Measurements from ENCODE around the gene ANKS1B. TPM values are rescaled to one million over a fixed set of nuclear protein-coding genes. Genes with fewer than 3 reads are reported as not detected.

ANKS1B gene
- total RNA-seq, 5 donors from 2014 or later (not counting 1 experiment from before 2014, with no cell fraction given), result 0.18 to 0.47 (median 0.19) TPM; not detected in 2

GRCh38 chr12:98863167-98863566, 1121.6 kb downstream of the ANKS1B start:
- Histone ChIP-seq H3K27ac (ENCODE audit: low read length) (no peak overlapping the region), H3K36me3 (ENCODE audit: control insufficient read depth in 2 of 2, extremely low read depth in 1 of 2, insufficient read depth in 1 of 2, low read length in 1 of 2) (no peaks in the 10 kb centered on the region), H3K27me3 (replicated peaks in 1 of 2; ENCODE audit: control insufficient read depth in 2 of 2, extremely low read depth in 1 of 2, insufficient read depth in 2 of 2, low read length in 1 of 2) (no peaks in the 10 kb centered on the region), H3K4me1 (ENCODE audit: control insufficient read depth in 1 of 2, extremely low read depth in 1 of 2, insufficient read depth in 2 of 2, low read length in 2 of 2) (no peaks in the 10 kb centered on the region), H3K4me3 (ENCODE audit: control insufficient read depth in 1 of 2, extremely low read depth in 1 of 2, low read length in 1 of 2) (no peak overlapping the region), H3K9me3 (no peaks in the 10 kb centered on the region)
- 32% methylated on average over 2 of the region's 3 CpGs for WGBS (ENCODE audit: insufficient coverage)
- ChIA-PET CTCF (no interaction called here), POLR2A (no interaction called here)
- Mint-ChIP-seq H3K36me3 (no peaks in the 10 kb centered on the region), H3K27me3 (peaks cover 4 to 6% of the 10 kb centered on the region in 2 donors), H3K27ac (no peak overlapping the region), H3K4me1 (no peaks in the 10 kb centered on the region), H3K9me3 (peaks cover 0 to 16% (median 9%) of the 10 kb centered on the region in 3 donors), H3K4me3 (no peak overlapping the region)
- DNase-seq, result no peak
- no peak for ATAC-seq (replicated peaks in 1 of 4)

DNA sequence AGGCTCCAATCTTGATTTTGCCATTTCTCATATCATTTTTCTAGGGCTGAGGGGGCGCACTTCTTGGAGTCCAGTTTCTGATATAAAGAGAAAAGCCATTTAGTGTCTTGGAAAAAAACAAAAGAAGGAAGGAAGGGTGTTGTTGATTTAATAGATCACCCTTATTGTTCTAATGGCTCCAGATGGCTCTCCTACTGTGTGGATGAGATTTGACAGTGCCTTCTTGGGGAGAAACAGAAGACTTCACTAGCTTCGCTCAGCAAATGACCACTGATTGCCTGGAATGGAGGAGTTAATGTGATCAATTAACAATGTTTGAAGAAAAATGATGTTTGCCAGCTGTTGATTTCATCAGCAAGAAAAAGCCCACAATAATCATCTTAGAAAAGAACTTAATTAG, 1123.5 kb downstream of the ANKS1B start:
- Mint-ChIP-seq H3K9me3 (peaks cover 0 to 11% (median 9%) of the 10 kb centered on the region in 3 donors), H3K4me1 (no peaks in the 10 kb centered on the region), H3K27ac (no peak overlapping the region), H3K27me3 (peaks cover 3 to 4% of the 10 kb centered on the region in 2 donors), H3K4me3 (no peak overlapping the region), H3K36me3 (no peaks in the 10 kb centered on the region)
- Histone ChIP-seq H3K36me3 (ENCODE audit: control insufficient read depth in 2 of 2, extremely low read depth in 1 of 2, insufficient read depth in 1 of 2, low read length in 1 of 2) (no peaks in the 10 kb centered on the region), H3K27ac (ENCODE audit: low read length) (no peak overlapping the region), H3K4me1 (ENCODE audit: control insufficient read depth in 1 of 2, extremely low read depth in 1 of 2, insufficient read depth in 2 of 2, low read length in 2 of 2) (no peaks in the 10 kb centered on the region), H3K27me3 (replicated peaks in 1 of 2; ENCODE audit: control insufficient read depth in 2 of 2, extremely low read depth in 1 of 2, insufficient read depth in 2 of 2, low read length in 1 of 2) (no peaks in the 10 kb centered on the region), H3K4me3 (ENCODE audit: control insufficient read depth in 1 of 2, extremely low read depth in 1 of 2, low read length in 1 of 2) (no peak overlapping the region), H3K9me3 (no peaks in the 10 kb centered on the region)
- no CpG with 5 or more reads among the region's 2 CpGs for WGBS (ENCODE audit: insufficient coverage)
- ChIA-PET CTCF (no interaction called here), POLR2A (no interaction called here)
- DNase-seq (no peak), ATAC-seq (replicated peaks in 1 of 4) (no peak)

DNA sequence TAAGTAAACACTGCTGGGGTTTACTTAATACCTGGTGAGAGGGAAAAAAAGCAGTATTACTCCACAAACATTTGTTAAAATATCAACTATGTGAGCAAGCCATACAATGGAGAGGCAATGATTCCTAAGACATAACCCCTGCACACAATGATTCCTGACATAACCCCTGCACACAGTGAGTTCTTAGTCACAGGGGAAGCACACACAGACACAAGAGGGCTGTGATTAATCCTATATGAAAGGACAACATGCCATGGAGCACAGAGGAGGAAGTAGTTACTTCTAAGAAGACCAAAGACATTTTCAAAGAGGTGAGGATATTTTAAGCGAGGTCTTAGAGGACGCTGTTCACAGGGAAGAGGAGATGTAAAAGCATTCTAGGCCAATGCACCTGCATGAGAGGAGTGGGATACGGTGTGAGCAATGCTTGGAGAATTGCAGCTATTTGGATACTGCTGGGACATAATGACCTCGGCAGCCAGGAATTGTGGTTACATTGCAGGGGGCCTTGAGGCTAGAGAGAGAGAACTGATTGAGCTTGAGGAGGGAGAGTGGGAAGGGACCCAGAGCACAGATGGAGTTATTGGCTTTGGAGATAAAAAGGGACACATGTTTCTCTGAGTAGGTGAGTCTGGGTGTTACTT, 1127.7 kb downstream of the ANKS1B start:
- Histone ChIP-seq H3K27ac (ENCODE audit: low read length) (no peak overlapping the region), H3K36me3 (ENCODE audit: control insufficient read depth in 2 of 2, extremely low read depth in 1 of 2, insufficient read depth in 1 of 2, low read length in 1 of 2) (no peaks in the 10 kb centered on the region), H3K4me1 (ENCODE audit: control insufficient read depth in 1 of 2, extremely low read depth in 1 of 2, insufficient read depth in 2 of 2, low read length in 2 of 2) (no peaks in the 10 kb centered on the region), H3K27me3 (replicated peaks in 1 of 2; ENCODE audit: control insufficient read depth in 2 of 2, extremely low read depth in 1 of 2, insufficient read depth in 2 of 2, low read length in 1 of 2) (no peaks in the 10 kb centered on the region), H3K4me3 (ENCODE audit: control insufficient read depth in 1 of 2, extremely low read depth in 1 of 2, low read length in 1 of 2) (no peak overlapping the region), H3K9me3 (no peaks in the 10 kb centered on the region)
- ChIA-PET POLR2A (interaction anchor here in 1 of 2 donors (0.5 kb wide), 1 partner anchor 973 kb away, joined by 3 read pairs; no protein-coding TSS in a partner anchor), CTCF (no interaction called here)
- ATAC-seq (replicated peaks in 1 of 4) (no peak), DNase-seq (no peak)
- Mint-ChIP-seq H3K27me3 (peaks cover 0 to 9% of the 10 kb centered on the region in 2 donors), H3K27ac (no peak overlapping the region), H3K36me3 (no peaks in the 10 kb centered on the region), H3K4me1 (no peaks in the 10 kb centered on the region), H3K4me3 (no peak overlapping the region), H3K9me3 (no peaks in the 10 kb centered on the region)
- 13% methylated on average over 4 of the region's 4 CpGs for WGBS (ENCODE audit: insufficient coverage)

DNA sequence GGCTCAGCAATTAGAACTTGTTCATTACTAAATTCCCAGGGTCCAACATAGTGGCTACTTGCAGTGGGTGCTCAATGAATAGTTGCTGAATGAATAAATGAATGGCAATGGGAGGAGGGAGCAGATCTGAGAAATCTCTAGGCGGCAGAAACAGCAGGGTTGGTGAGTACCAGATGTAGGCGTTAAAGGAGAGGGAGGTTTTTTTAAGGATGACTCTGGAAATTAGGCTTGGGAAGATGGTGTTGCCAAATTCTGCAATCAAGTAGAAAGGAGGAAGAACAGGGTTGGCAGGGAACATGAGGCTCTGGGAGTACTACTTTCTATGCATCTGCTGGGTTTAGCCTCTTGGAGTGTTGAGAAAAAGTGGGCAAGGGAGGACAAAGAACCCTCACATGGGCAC, 1132.6 kb downstream of the ANKS1B start:
- DNase-seq (no peak), ATAC-seq (replicated peaks in 1 of 4) (no peak)
- no peak overlapping the region for H3K4me3 ChIP-seq (ENCODE audit: control insufficient read depth in 1 of 2, extremely low read depth in 1 of 2, low read length in 1 of 2)
- Mint-ChIP-seq H3K9me3 (no peaks in the 10 kb centered on the region), H3K27me3 (peaks cover 14 to 16% of the 10 kb centered on the region in 2 donors), H3K4me1 (no peaks in the 10 kb centered on the region), H3K27ac (no peak overlapping the region), H3K4me3 (no peak overlapping the region), H3K36me3 (no peaks in the 10 kb centered on the region)
- H3K36me3 ChIP-seq (ENCODE audit: control insufficient read depth in 2 of 2, extremely low read depth in 1 of 2, insufficient read depth in 1 of 2, low read length in 1 of 2), result no peaks in the 10 kb centered on the region
- H3K9me3 ChIP-seq, result no peaks in the 10 kb centered on the region
- 95% methylated on average over 2 of the region's 2 CpGs for WGBS (ENCODE audit: insufficient coverage)
- no peak overlapping the region for H3K27ac ChIP-seq (ENCODE audit: low read length)
- POLR2A ChIA-PET, result no interaction called here
- CTCF ChIA-PET, result no interaction called here
- no peaks in the 10 kb centered on the region for H3K4me1 ChIP-seq (ENCODE audit: control insufficient read depth in 1 of 2, extremely low read depth in 1 of 2, insufficient read depth in 2 of 2, low read length in 2 of 2)
- no peaks in the 10 kb centered on the region for H3K27me3 ChIP-seq (replicated peaks in 1 of 2; ENCODE audit: control insufficient read depth in 2 of 2, extremely low read depth in 1 of 2, insufficient read depth in 2 of 2, low read length in 1 of 2)

GRCh38 chr12:98847242-98847641, 1137.5 kb downstream of the ANKS1B start:
- no peaks in the 10 kb centered on the region for H3K4me1 ChIP-seq (ENCODE audit: control insufficient read depth in 1 of 2, extremely low read depth in 1 of 2, insufficient read depth in 2 of 2, low read length in 2 of 2)
- no peak overlapping the region for H3K27ac ChIP-seq (ENCODE audit: low read length)
- no peaks in the 10 kb centered on the region for H3K36me3 Mint-ChIP-seq
- no peaks in the 10 kb centered on the region for H3K27me3 ChIP-seq (replicated peaks in 1 of 2; ENCODE audit: control insufficient read depth in 2 of 2, extremely low read depth in 1 of 2, insufficient read depth in 2 of 2, low read length in 1 of 2)
- H3K4me3 Mint-ChIP-seq, result no peak overlapping the region
- no peak for DNase-seq
- no peak overlapping the region for H3K4me3 ChIP-seq (ENCODE audit: control insufficient read depth in 1 of 2, extremely low read depth in 1 of 2, low read length in 1 of 2)
- ATAC-seq (replicated peaks in 1 of 4), result no peak
- WGBS (ENCODE audit: insufficient coverage), result 80% methylated on average over 1 of the region's 2 CpGs
- H3K27me3 Mint-ChIP-seq, result peaks cover 14 to 21% of the 10 kb centered on the region in 2 donors
- ChIA-PET POLR2A (no interaction called here), CTCF (no interaction called here)
- no peaks in the 10 kb centered on the region for H3K36me3 ChIP-seq (ENCODE audit: control insufficient read depth in 2 of 2, extremely low read depth in 1 of 2, insufficient read depth in 1 of 2, low read length in 1 of 2)
- no peak overlapping the region for H3K27ac Mint-ChIP-seq
- no peaks in the 10 kb centered on the region for H3K9me3 ChIP-seq
- no peaks in the 10 kb centered on the region for H3K9me3 Mint-ChIP-seq
- no peaks in the 10 kb centered on the region for H3K4me1 Mint-ChIP-seq

DNA sequence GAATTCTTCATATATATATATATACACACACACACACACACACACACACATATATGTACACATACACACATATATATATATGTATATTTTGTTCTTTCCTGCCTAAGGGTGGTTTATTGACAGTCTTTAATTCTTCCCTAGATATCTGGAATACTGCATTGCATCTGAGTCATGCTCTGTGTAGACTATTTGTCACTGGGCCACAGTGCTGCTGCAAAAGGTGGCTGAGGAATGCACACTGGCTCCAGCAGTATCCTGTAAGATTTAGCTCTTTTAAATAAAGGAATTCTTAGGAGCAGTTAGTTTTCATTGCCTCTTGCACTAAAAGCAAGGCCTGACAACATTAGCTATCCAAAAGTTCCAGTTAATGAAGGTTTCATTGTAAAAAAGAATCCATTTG, 1138.8 kb downstream of the ANKS1B start:
- no peaks in the 10 kb centered on the region for H3K9me3 ChIP-seq
- Mint-ChIP-seq H3K27ac (no peak overlapping the region), H3K27me3 (peaks cover 12 to 19% of the 10 kb centered on the region in 2 donors), H3K4me1 (no peaks in the 10 kb centered on the region), H3K9me3 (no peaks in the 10 kb centered on the region), H3K4me3 (no peak overlapping the region), H3K36me3 (no peaks in the 10 kb centered on the region)
- no peak overlapping the region for H3K27ac ChIP-seq (ENCODE audit: low read length)
- ChIA-PET CTCF (no interaction called here), POLR2A (no interaction called here)
- no peak overlapping the region for H3K4me3 ChIP-seq (ENCODE audit: control insufficient read depth in 1 of 2, extremely low read depth in 1 of 2, low read length in 1 of 2)
- no peaks in the 10 kb centered on the region for H3K4me1 ChIP-seq (ENCODE audit: control insufficient read depth in 1 of 2, extremely low read depth in 1 of 2, insufficient read depth in 2 of 2, low read length in 2 of 2)
- H3K36me3 ChIP-seq (ENCODE audit: control insufficient read depth in 2 of 2, extremely low read depth in 1 of 2, insufficient read depth in 1 of 2, low read length in 1 of 2), result no peaks in the 10 kb centered on the region
- no peak for ATAC-seq (replicated peaks in 1 of 4)
- DNase-seq, result no peak
- H3K27me3 ChIP-seq (replicated peaks in 1 of 2; ENCODE audit: control insufficient read depth in 2 of 2, extremely low read depth in 1 of 2, insufficient read depth in 2 of 2, low read length in 1 of 2), result no peaks in the 10 kb centered on the region

GRCh38 chr12:98840325-98840724, 1144.4 kb downstream of the ANKS1B start:
- WGBS (ENCODE audit: insufficient coverage), result 86% methylated on average over 2 of the region's 3 CpGs
- no peak overlapping the region for H3K27ac Mint-ChIP-seq
- POLR2A ChIA-PET, result no interaction called here

More at GRCh38 chr12:98840325-98840724, 1144.4 kb downstream of the ANKS1B start:
- Histone ChIP-seq H3K9me3 (no peaks in the 10 kb centered on the region), H3K4me3 (ENCODE audit: control insufficient read depth in 1 of 2, extremely low read depth in 1 of 2, low read length in 1 of 2) (no peak overlapping the region), H3K27ac (ENCODE audit: low read length) (no peak overlapping the region), H3K36me3 (ENCODE audit: control insufficient read depth in 2 of 2, extremely low read depth in 1 of 2, insufficient read depth in 1 of 2, low read length in 1 of 2) (no peaks in the 10 kb centered on the region), H3K4me1 (ENCODE audit: control insufficient read depth in 1 of 2, extremely low read depth in 1 of 2, insufficient read depth in 2 of 2, low read length in 2 of 2) (no peaks in the 10 kb centered on the region), H3K27me3 (replicated peaks in 1 of 2; ENCODE audit: control insufficient read depth in 2 of 2, extremely low read depth in 1 of 2, insufficient read depth in 2 of 2, low read length in 1 of 2) (no peaks in the 10 kb centered on the region)
- Mint-ChIP-seq H3K27me3 (peaks cover 17 to 31% of the 10 kb centered on the region in 2 donors), H3K4me3 (no peak overlapping the region), H3K4me1 (no peaks in the 10 kb centered on the region), H3K9me3 (no peaks in the 10 kb centered on the region), H3K36me3 (no peaks in the 10 kb centered on the region)
- CTCF ChIA-PET, result no interaction called here
- ATAC-seq (replicated peaks in 1 of 4) (no peak), DNase-seq (no peak)
